ENCODE results near the gene ANKDD1B. TPM values are rescaled to one million over a fixed set of nuclear protein-coding genes. Genes with fewer than 3 reads are reported as not detected.
"Not testable (repeated sequence)": the region's sequence is repeated elsewhere in the genome, so short reads cannot be mapped to it uniquely, and the experiment has no call there.

Gene ANKDD1B
- total and polyA plus RNA-seq, 10 donors: 0.20 to 1.4 (median 0.40) TPM

DNA sequence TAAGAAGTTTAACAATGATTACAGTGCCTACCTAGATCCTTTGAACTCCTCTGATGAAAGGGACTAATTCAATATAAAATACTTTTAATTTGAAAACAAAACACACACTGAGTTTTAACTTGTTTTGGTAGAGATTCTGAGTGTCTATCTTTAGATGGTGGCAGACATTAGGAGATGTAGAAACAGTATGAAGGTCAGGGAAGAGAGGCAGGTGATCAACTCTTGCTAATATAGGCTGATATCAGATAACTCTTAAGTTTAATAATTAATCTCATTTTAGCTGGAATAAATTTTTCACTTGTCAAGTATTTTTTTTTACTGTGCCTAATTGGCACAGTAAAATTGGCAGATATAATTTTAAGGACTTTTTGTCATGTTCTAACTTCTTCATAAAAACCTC lies 75.2 kb downstream of the ANKDD1B start:
- no peak for TF ChIP-seq POLR2A (IDR thresholded peaks at IDR 0.05)
- no peak for TF ChIP-seq POLR2AphosphoS5 (IDR thresholded peaks at IDR 0.05)
- TF ChIP-seq, protein P1, sequence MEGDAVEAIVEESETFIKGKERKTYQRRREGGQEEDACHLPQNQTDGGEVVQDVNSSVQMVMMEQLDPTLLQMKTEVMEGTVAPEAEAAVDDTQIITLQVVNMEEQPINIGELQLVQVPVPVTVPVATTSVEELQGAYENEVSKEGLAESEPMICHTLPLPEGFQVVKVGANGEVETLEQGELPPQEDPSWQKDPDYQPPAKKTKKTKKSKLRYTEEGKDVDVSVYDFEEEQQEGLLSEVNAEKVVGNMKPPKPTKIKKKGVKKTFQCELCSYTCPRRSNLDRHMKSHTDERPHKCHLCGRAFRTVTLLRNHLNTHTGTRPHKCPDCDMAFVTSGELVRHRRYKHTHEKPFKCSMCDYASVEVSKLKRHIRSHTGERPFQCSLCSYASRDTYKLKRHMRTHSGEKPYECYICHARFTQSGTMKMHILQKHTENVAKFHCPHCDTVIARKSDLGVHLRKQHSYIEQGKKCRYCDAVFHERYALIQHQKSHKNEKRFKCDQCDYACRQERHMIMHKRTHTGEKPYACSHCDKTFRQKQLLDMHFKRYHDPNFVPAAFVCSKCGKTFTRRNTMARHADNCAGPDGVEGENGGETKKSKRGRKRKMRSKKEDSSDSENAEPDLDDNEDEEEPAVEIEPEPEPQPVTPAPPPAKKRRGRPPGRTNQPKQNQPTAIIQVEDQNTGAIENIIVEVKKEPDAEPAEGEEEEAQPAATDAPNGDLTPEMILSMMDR (IDR thresholded peaks at IDR 0.05 in 8 of 11, conservative IDR thresholded peaks at IDR 0.05 in 3 of 11): no peak
- Histone ChIP-seq H3K9me3 (no peaks in the 10 kb centered on the region), H3K36me3 (peaks cover 0 to 97% (median 54%) of the 10 kb centered on the region in 6 donors), H3K27me3 (replicated peaks in 1 of 7) (no peaks in the 10 kb centered on the region), H3K4me3 (no peak overlapping the region), H3K4me1 (peaks cover 0 to under 1% (median 0%) of the 10 kb centered on the region in 6 donors), H3K27ac (no peak overlapping the region)
- DNase-seq: no peak
- intact Hi-C loops (cut with DNase I; ENCODE audit: low total_unique reads): loop anchor here (10.0 kb wide), 1 partner anchor 172 kb away; the partner anchor contains the start of genes CERT1 and POLK

DNA sequence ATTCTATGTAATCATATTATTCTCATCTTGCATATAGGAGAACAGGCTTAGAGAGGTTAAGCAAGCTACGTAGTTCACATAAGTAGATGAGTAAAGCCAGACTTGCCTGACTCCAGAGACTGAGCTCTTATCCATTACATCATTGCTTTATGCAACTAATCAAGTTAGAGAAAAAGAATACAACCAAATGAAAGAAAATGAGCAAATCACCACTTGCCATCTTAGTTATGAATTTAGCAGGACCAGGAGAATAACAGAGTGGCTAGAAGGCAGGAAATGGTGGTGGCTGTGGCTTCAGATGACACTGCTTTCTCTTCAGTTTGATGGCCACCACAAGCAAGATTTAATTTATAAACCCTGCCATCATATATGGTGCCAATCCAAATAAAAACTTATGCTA lies 79.4 kb downstream of the ANKDD1B start:
- H3K4me3 ChIP-seq: no peak overlapping the region
- no peaks in the 10 kb centered on the region for H3K27me3 ChIP-seq (replicated peaks in 1 of 7)
- intact Hi-C loops (cut with DNase I; ENCODE audit: low total_unique reads): no loop called here
- H3K4me1 ChIP-seq: no peaks in the 10 kb centered on the region
- no peak overlapping the region for H3K27ac ChIP-seq
- no peaks in the 10 kb centered on the region for H3K9me3 ChIP-seq
- DNase-seq: no peak
- peaks cover 0 to 97% (median 46%) of the 10 kb centered on the region in 6 donors for H3K36me3 ChIP-seq
- 94 to 100% (median 96%) methylated on average over 1 of the region's 1 CpG for WGBS, 5 donors
- TF ChIP-seq POLR2A (IDR thresholded peaks at IDR 0.05): no peak
- no peak for TF ChIP-seq POLR2AphosphoS5 (IDR thresholded peaks at IDR 0.05)
- TF ChIP-seq, protein P1 (IDR thresholded peaks at IDR 0.05 in 8 of 11, conservative IDR thresholded peaks at IDR 0.05 in 3 of 11): no peak

GRCh38 chr5:75694781-75695180 lies 83.5 kb downstream of the ANKDD1B start:
- Histone ChIP-seq H3K27me3 (replicated peaks in 1 of 7) (no peaks in the 10 kb centered on the region), H3K4me3 (no peak overlapping the region), H3K27ac (no peak overlapping the region), H3K9me3 (no peaks in the 10 kb centered on the region), H3K4me1 (no peaks in the 10 kb centered on the region), H3K36me3 (peaks cover 0 to 76% (median 22%) of the 10 kb centered on the region in 6 donors)
- no peak for DNase-seq
- intact Hi-C loops (cut with DNase I; ENCODE audit: low total_unique reads): no loop called here
- 97 to 100% (median 98%) methylated on average over 1 of the region's 1 CpG for WGBS, 5 donors
- TF ChIP-seq POLR2AphosphoS5 (IDR thresholded peaks at IDR 0.05) (no peak), POLR2A (IDR thresholded peaks at IDR 0.05) (no peak)
- TF ChIP-seq, protein P1 (IDR thresholded peaks at IDR 0.05 in 8 of 11, conservative IDR thresholded peaks at IDR 0.05 in 3 of 11): no peak

- WGBS, 5 donors: 91 to 97% (median 94%) methylated on average over 21 to 22 of the region's 22 CpGs
- H3K4me3 ChIP-seq; H3K4me1 ChIP-seq; H3K9me3 ChIP-seq; H3K27me3 ChIP-seq (replicated peaks in 1 of 7); DNase-seq; H3K27ac ChIP-seq; intact Hi-C loops (cut with DNase I; ENCODE audit: low total_unique reads): not testable (repeated sequence)
- H3K36me3 ChIP-seq: peaks cover 0 to 69% (median 15%) of the 10 kb centered on the region in 6 donors
These were observed 84.5 kb downstream of the ANKDD1B start for GRCh38 chr5:75695472-75696351.
